DND-41 (cell line): Measurements from ENCODE around the gene CPPED1.

ENCODE experiments used
- ATAC-seq: fragments of 200-7000 bp; cut with Tn5 transposase; 3 replicates; pipeline ENCODE4 v1.9.1; 2021; ENCODE audit warnings: low read depth; ENCODE audit not compliant: insufficient read depth
- DNase-seq: peaks from one replicate; pipeline ENCODE4 v3.0.0-alpha.2; 2020
- H2AFZ ChIP-seq: 2 replicates; pipeline ENCODE4 v1.6.0; 2012; ENCODE audit warnings: low read depth, low read length
- H3K27ac ChIP-seq: 2 replicates; pipeline ENCODE4 v1.5.1; 2012; ENCODE audit warnings: low read length, inconsistent platforms
- H3K27me3 ChIP-seq: fragments of 200-600 bp; sonication (generic); 2 replicates; pipeline ENCODE4 v1.6.0; 2012; ENCODE audit warnings: low read length, mild to moderate bottlenecking, inconsistent platforms; ENCODE audit not compliant: insufficient read depth, poor library complexity
- H3K36me3 ChIP-seq: 2 replicates; pipeline ENCODE4 v1.5.1; 2012; ENCODE audit warnings: low read length, inconsistent platforms; ENCODE audit not compliant: insufficient read depth
- H3K4me1 ChIP-seq: 2 replicates; pipeline ENCODE4 v1.5.1; 2012; ENCODE audit warnings: mild to moderate bottlenecking, low read length; ENCODE audit not compliant: insufficient read depth
- H3K4me2 ChIP-seq: 2 replicates; pipeline ENCODE4 v1.6.0; 2012; ENCODE audit warnings: mild to moderate bottlenecking, moderate library complexity, low read length, inconsistent platforms; ENCODE audit not compliant: insufficient read depth
- H3K4me3 ChIP-seq, 2 experiments: fragments of 200-600 bp in 1 of 2; shearing (Covaris generic) in 1 of 2; 2 replicates each; pipeline ENCODE4 v1.5.1; 2012 to 2016; ENCODE audit warnings: inconsistent platforms in 2 of 2, low read length in 2 of 2, mild to moderate bottlenecking in 2 of 2, low read depth in 1 of 2, moderate library complexity in 1 of 2
- H3K79me2 ChIP-seq: 2 replicates; pipeline ENCODE4 v1.6.0; 2012; ENCODE audit warnings: low read length, inconsistent platforms; ENCODE audit not compliant: insufficient read depth
- H3K9ac ChIP-seq: 2 replicates; pipeline ENCODE4 v1.6.0; 2012; ENCODE audit warnings: low read depth, mild to moderate bottlenecking, inconsistent platforms, low read length, moderate library complexity
- H3K9me3 ChIP-seq: 2 replicates; pipeline ENCODE4 v1.5.1; 2012; ENCODE audit warnings: low read length, moderate library complexity, mild to moderate bottlenecking, inconsistent platforms; ENCODE audit not compliant: insufficient read depth, severe bottlenecking
- H4K20me1 ChIP-seq: 2 replicates; pipeline ENCODE4 v1.6.0; 2012; ENCODE audit warnings: low read length; ENCODE audit not compliant: insufficient read depth
- EZH2 ChIP-seq: IDR thresholded peaks from 3 replicates; pipeline ENCODE4 v1.6.1; 2012; ENCODE audit warnings: borderline replicate concordance, low read depth, mild to moderate bottlenecking, moderate library complexity, low read length, inconsistent platforms; ENCODE audit not compliant: severe bottlenecking
- TF ChIP-seq, protein P1 (sequence below): IDR thresholded peaks from 2 replicates; pipeline ENCODE4 v1.5.1; 2012; ENCODE audit warnings: borderline replicate concordance, low read length, moderate library complexity, mild to moderate bottlenecking; ENCODE audit not compliant: poor library complexity, severe bottlenecking; ENCODE audit errors: extremely low read depth

Gene CPPED1

DNA sequence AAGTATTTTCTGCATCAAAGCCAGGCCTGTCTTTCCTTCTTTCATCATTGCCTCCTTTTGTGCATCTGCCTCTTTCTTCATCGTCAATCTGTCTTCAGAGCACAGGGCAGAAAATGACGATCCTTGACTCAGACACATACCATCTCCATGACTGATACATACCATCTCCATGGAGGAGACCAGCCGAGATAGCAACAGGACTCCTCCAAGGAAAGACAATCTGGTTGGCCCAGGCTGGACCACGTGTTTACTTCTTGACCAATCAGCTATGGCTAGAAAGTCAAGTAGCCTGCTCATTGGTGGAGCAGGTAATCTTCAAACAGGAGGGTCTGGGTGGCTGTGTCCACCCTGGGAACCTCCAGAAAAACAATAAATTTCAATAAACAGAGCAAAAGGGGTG is 164.6 kb downstream of the CPPED1 start:
- TF ChIP-seq EZH2, result no peak
- TF ChIP-seq, protein P1, sequence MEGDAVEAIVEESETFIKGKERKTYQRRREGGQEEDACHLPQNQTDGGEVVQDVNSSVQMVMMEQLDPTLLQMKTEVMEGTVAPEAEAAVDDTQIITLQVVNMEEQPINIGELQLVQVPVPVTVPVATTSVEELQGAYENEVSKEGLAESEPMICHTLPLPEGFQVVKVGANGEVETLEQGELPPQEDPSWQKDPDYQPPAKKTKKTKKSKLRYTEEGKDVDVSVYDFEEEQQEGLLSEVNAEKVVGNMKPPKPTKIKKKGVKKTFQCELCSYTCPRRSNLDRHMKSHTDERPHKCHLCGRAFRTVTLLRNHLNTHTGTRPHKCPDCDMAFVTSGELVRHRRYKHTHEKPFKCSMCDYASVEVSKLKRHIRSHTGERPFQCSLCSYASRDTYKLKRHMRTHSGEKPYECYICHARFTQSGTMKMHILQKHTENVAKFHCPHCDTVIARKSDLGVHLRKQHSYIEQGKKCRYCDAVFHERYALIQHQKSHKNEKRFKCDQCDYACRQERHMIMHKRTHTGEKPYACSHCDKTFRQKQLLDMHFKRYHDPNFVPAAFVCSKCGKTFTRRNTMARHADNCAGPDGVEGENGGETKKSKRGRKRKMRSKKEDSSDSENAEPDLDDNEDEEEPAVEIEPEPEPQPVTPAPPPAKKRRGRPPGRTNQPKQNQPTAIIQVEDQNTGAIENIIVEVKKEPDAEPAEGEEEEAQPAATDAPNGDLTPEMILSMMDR, result no peak
- H2AFZ ChIP-seq, result no peak overlapping the region
- ATAC-seq, result no peak
- H3K27me3 ChIP-seq, result no peaks in the 10 kb centered on the region
- H3K36me3 ChIP-seq, result no peaks in the 10 kb centered on the region
- H3K27ac ChIP-seq, result no peak overlapping the region
- no peaks in the 10 kb centered on the region for H3K79me2 ChIP-seq
- H4K20me1 ChIP-seq, result no peaks in the 10 kb centered on the region
- H3K9me3 ChIP-seq, result no peaks in the 10 kb centered on the region
- H3K9ac ChIP-seq, result no peak overlapping the region
- no peak for DNase-seq
- no peaks in the 10 kb centered on the region for H3K4me1 ChIP-seq
- no peak overlapping the region for H3K4me3 ChIP-seq
- no peak overlapping the region for H3K4me2 ChIP-seq

DNA sequence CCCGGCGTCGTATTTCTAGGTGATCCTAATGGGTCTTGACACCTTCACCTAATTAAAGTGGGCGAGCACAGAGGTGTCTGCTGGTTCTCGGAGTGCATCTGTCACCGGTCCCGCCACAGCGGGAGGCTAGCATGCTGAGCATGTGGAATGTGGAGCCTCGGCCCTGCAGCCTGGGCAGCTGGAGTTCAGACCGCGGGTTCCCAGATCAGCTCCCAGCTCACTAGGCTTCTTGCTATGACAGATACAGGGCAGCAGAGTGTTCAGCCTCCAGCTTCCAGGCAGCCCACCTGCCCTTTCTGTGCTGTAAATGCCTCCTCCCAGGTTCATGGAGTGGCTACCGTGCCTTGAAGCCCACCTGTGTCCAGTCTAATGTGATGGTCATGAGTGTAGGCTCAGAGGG is 166.7 kb downstream of the CPPED1 start:
- Histone ChIP-seq H3K27me3 (no peaks in the 10 kb centered on the region), H3K79me2 (no peaks in the 10 kb centered on the region), H3K27ac (no peak overlapping the region), H3K4me2 (no peak overlapping the region), H3K36me3 (no peaks in the 10 kb centered on the region), H3K4me1 (no peaks in the 10 kb centered on the region), H2AFZ (no peak overlapping the region), H4K20me1 (no peaks in the 10 kb centered on the region), H3K9ac (no peak overlapping the region), H3K4me3 (no peak overlapping the region), H3K9me3 (no peaks in the 10 kb centered on the region)
- ATAC-seq (no peak), DNase-seq (no peak)
- TF ChIP-seq EZH2, result no peak
- TF ChIP-seq, protein P1, result no peak

DNA sequence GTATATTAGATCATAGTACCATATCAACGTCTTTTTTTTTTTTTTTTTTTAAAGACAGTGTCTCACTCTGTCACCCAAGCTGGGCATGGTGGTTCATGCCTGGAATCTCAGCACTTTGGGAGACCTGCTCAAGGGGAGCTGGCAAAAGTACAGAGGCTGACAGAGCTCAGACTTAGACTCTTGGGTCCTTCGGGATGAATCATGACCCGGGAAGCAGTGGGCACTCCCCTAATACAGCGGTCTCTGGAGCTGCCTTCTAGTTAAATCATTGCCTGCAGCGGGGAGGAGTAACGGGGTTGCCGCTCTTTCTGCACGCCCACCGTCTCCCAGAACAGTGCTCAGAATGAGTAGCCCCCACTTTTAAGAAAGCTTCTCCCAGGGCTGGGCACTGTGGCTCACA is 174.4 kb downstream of the CPPED1 start:
- Histone ChIP-seq H3K36me3 (no peaks in the 10 kb centered on the region), H3K4me3 (no peak overlapping the region), H3K9ac (no peak overlapping the region), H3K79me2 (no peaks in the 10 kb centered on the region), H3K4me2 (no peak overlapping the region), H2AFZ (no peak overlapping the region), H4K20me1 (no peaks in the 10 kb centered on the region), H3K9me3 (no peaks in the 10 kb centered on the region), H3K4me1 (no peaks in the 10 kb centered on the region), H3K27me3 (no peaks in the 10 kb centered on the region), H3K27ac (no peak overlapping the region)
- ATAC-seq (no peak), DNase-seq (no peak)
- TF ChIP-seq, protein P1, result no peak
- TF ChIP-seq EZH2, result no peak

DNA sequence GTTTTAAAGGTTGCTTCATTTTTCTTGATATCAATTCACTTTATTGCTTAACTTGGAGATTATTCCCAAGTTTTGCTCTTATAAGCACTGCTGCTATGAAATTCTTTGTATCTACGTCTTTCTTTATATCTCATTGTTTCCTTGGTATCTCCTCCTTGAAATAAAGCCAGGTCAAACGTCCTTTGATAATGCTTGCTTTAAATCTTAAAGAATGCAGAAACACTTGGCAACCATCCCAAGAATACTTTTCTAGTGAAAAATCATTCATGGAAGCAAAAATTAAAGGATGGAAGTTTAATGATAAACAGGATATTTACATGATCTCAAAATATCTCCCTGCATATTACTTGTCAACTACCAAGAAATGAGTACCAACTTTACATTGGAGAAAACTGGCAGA is 175.2 kb downstream of the CPPED1 start:
- Histone ChIP-seq H3K79me2 (no peaks in the 10 kb centered on the region), H3K27me3 (no peaks in the 10 kb centered on the region), H3K9ac (no peak overlapping the region), H4K20me1 (no peaks in the 10 kb centered on the region), H3K36me3 (no peaks in the 10 kb centered on the region), H3K4me3 (no peak overlapping the region), H3K27ac (no peak overlapping the region), H3K9me3 (no peaks in the 10 kb centered on the region), H3K4me2 (no peak overlapping the region), H2AFZ (no peak overlapping the region), H3K4me1 (no peaks in the 10 kb centered on the region)
- DNase-seq, result no peak
- ATAC-seq, result no peak
- TF ChIP-seq, protein P1, result no peak
- TF ChIP-seq EZH2, result no peak
